NCI-H2196 (cell line): ENCODE data around the gene LCLAT1.
"Not testable (repeated sequence)": the region's sequence is repeated elsewhere in the genome, so short reads cannot be mapped to it uniquely, and the experiment has no call there.

ENCODE experiments used
- DNase-seq: peaks from one replicate; lab custom pipeline; 2025; ENCODE audit not compliant: unreplicated experiment; lab: John Stamatoyannopoulos, UW

Gene LCLAT1

DNA sequence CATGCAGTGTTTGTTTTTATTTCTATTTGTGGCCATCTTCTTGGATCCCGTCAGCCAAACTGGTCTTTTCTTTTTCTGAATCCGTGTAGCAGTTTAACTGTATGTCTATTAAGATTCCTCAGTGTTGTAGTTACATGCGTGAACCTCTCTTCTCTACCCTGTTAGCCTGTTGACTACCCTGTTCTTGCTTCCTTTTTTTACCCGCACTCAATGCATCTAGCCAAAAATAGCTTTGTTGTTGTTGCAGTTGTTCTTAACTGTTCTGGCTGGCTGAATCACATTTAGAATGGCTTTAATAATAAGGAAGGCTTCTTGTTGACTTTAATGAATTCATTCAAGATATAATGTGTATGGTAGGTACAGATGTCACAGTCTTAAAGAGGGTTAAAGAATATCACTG lies 137.1 kb downstream of the LCLAT1 start:
- DNase-seq: no peak

DNA sequence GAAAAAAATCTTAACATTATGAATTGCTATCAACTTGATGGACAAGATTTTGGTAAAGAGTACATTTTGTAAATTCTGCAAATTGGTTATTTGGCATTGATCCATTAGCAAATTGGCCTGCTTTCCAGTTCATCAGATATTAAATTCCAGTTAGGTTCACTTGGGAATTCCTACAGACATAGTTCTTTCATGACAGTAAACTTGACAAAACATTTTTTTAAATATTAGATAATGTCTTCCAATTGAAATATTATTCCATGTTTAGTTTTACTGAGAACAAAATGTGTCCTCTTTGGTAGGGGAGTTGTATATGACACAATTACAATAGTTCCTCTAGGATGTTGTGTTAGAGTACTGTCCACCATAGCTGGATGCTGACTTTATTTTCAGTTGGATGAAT lies 141.9 kb downstream of the LCLAT1 start:
- no peak for DNase-seq

DNA sequence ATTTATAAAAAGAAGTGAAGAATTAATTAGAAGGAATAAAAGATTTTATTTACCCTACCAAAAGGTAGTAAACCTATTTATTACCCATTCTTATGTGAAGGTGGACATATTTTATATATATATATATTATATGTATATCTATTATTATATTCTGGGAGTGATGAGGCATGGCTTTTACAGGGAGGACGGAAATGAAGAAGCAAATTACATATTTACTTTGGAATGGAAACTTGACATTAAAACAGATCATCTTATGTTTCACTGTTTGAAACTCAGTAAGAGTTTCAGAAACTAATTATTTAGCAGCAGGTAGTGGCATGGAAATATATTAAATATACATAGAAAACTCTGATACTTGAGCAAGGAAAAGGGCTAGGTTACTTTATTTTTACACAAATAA lies 143.4 kb downstream of the LCLAT1 start:
- no peak for DNase-seq

DNA sequence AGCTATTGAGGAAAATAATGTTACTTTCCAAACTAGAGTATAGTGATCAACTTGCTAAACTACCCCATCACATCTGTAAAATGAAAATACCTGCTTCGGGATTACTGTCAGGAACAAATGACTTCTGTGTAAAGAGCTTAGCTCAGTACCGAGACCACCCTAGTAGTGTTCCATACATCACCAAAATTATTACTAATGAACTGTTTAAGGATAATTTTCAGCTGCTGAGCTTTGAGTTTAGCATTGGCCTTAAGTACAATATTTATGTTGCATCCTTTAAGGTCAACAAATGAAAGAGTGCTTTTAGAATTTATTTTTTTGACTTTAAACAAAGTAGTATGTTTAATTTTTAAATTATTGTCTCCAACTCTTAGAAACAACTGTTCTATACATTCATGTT lies 144.1 kb downstream of the LCLAT1 start:
- no peak for DNase-seq

DNA sequence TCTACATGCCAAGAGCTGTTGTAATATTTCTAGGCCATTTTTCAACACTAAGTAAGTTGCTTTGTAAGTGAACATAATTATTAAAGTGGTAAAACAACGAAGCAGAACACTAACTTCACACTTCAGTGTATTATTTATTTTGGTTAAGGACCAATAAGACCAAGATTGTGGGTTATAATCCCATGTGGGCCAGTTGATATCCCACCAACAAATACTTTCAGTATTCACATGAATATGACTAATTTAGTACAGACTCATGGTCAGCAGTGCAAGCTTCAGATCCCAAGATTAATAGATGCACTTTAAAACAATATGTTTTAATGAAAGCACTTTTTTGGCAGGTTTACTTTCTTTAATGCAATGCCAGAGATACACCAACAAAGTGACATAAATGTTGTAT lies 154.3 kb downstream of the LCLAT1 start:
- DNase-seq: no peak

DNA sequence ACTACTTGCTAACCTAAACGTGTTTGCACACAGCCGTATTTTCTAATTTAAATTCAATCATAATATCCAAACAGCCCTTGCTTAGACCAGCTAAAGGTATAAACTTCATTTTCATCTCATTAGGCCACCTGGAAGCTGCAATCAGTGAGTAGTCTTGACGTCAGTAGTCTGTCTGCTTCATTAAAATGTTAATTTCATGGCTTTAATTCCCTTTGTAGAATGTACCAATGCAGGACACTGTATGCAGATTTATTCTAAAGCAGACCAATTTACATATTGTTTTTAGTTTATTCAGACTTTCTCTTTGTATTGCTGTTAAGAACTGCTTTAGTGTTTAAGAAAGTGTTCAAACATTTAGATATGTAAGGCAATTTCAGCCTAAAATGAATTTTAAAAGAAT lies 158.2 kb downstream of the LCLAT1 start:
- DNase-seq: no peak

DNA sequence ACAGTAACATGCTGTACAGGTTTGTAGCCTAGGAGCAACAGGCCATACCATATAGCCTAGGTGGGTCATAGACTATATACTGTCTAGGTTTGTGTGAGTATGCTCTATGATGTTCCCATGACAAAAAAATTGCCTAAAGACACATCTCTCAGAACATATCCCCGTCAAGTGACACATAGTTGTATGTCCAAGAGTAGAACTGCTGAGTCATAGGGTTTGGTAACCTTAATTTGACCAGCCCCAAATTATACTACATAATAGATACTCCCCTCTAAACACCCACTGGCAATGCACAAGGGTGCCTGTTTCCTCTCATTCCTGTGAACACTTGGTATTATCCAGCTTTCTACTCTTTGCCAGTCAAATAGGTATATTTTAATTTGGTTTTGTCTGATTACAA lies 161.6 kb downstream of the LCLAT1 start:
- DNase-seq: no peak

DNA sequence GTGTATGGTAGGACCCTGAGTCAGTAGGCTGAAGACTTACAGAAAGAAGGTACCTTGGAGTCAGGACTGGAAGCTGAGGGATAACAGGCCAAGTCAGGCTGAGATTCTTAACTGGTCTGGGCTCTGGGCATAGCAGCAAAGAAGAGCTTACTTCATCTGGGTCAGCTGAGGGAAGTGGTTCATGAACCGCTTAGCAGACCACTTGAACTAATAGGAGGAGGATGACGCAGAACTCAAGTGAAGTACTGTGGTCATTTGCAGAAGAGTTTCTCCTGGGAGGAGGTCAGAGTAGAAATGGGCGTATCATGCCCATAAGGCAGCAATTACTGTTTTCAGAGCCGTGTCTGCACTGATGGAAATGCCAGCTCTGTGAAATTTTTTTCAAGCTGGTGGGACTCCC lies 164.5 kb downstream of the LCLAT1 start:
- DNase-seq: no peak

DNA sequence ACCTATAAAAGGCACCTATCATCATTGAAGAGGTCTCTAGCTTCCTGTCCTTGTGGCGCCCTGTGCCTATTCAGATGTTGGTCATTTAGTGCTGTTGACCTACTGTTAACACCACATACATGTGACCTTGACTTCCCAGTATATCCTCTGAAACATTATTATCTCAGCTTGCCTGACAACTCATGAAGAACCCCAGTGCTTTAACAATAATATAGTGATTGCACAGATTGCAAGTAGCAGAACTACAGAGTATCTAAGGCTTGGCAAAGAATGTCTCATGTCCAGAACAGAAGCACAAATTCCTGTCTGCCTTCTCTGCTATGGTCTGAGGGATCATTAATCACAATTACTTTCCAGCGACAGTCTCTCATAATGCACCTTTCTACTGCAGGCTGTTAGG lies 165.3 kb downstream of the LCLAT1 start:
- DNase-seq: no peak

DNA sequence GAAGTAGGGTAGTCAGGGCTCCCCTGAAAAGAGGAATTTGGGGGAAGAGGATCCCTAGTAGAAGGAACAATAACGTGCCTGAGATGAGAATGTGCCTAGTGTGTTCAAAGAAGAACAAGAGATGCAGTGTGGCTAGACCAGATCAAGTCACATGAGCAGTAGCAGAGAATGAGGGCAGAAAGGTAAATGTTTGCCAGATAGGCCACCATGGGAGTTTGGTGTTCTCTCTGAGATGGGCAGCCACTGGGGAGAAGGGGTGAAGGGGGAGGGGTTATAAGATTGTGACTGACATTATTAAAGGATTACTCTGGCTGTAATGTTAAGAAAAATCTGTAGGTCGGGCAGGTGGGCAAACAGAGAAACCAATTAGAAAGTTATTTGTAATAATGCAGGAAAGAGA lies 166.0 kb downstream of the LCLAT1 start:
- no peak for DNase-seq

DNA sequence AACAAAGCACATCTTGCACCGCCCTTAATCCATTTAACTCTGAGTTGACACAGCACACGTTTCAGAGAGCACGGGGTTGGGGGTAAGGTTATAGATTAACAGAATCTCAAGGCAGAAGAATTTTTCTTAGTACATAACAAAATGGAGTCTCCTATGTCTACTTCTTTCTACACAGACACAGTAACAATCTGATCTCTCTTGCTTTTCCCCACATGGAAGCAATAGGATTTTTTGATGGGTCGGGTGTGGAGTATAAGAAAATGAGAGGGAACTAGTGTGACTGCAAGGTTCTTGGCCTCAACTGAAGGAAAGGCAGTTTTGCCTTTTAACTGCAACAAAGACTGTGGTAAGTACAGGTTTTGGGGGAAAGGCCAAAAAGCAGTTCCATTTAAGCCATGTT lies 167.2 kb downstream of the LCLAT1 start:
- DNase-seq: not testable (repeated sequence)

DNA sequence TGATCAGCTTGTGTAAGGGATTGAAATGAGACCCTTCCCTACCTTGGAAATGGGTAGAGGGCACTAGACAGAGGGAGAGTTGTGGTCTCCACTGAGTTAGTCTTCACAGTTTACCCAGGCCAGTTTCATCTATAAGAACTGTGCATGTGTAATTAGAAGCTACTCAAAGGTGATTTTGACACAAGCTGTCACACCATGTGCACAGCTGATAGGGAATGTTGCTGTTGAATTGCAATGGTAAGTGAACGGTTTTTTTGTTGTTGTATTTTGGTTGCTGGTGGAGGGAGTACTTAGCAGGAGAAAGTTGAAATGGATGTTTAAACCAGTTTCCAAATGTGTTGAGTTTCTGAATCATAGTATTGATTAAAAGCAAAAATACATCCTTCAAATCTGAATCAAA lies 168.9 kb downstream of the LCLAT1 start:
- no peak for DNase-seq

DNA sequence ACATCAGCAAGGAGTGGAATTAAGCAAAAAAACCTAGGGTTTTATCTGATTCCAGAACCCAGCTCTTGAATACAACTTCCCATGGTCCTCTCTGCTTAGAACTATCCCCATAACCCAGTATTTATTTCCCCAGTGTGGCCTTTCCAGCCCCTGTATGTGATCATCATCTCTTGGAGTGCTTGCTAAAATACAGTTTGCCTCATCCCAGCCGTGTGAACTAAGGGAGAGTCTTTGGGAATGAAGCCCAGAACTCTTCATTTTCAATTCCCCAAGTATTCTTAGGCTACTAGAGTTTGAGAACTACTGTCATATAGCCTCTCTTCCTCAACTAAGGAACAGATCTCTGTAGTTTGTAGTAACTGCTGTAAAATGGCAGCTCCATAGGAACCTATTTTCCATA lies 173.1 kb downstream of the LCLAT1 start:
- DNase-seq: no peak

DNA sequence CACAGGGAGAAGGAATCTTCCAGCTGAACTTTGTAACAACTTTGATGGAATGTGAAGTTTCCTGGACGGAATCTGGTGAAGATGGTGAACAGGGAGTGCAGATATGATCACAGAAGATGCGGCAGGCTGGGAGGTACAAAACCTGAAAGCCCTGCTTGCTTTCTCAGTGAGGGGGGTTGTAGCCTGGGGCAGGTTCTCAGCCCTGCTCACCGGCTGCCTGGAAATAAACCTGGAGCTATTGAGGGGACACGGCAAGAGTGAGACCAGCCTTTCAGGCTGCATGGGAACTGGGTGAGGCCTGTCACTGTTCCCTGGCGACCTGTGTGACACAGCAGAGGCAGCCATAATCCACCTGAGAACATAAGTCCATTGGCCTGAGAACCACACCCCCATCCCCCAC lies 174.8 kb downstream of the LCLAT1 start:
- no peak for DNase-seq

DNA sequence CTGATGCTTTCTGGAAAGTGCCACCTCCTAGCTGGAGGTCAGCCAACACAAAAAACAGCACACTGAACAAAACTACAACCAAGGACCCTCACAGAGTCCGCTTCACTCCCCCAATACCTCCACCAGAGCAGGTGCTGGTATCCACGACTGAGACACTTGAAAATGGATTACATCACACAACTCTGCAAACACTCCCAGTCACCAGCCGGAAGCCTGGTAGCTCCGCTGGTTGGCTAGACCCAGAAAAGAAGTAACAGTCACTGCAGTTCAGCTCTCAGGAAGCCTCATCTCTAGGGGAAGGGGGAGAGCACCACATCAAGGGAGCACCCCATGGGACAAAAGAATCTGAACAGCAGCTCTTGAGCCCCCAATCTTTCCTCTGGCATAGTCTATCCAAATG lies 175.4 kb downstream of the LCLAT1 start:
- peak; percentile 20 for DNase-seq

DNA sequence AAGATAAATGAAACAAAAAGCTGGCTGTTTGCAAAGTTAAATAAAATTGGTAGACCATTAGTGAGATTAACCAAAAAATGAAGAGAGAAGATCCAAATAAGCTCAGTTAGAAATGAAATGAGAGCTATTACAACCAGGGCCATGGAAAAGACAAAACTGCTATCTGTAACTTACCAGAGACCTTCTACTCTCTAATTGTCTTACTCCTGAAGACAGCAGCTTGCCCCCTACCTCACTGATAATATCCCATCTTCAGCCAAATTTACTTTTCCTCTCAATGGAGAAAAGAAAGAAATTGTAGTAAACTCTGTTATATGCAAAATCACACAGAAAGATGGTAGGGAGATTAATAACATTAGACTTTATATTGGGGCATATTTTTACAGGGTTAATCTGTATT lies 178.2 kb downstream of the LCLAT1 start:
- DNase-seq: no peak

DNA sequence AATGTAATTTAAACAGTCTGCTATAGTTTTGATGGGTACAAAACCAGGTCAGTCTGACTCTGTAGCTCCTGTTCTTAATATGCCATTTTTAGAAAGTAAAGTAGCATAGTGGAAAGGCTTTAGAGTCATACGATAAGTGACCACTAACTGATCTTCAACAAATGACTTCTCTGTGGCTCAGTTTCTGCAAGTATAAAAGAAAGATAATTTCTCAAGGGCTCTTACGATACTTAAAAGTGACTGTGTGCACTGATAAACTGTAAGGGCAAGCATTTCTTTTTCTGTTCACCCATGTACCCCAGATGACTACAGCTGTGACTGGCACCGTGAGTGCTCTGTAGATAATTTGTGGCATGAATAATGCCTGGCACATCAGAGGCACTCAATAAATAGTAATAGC lies 178.7 kb downstream of the LCLAT1 start:
- DNase-seq: no peak

DNA sequence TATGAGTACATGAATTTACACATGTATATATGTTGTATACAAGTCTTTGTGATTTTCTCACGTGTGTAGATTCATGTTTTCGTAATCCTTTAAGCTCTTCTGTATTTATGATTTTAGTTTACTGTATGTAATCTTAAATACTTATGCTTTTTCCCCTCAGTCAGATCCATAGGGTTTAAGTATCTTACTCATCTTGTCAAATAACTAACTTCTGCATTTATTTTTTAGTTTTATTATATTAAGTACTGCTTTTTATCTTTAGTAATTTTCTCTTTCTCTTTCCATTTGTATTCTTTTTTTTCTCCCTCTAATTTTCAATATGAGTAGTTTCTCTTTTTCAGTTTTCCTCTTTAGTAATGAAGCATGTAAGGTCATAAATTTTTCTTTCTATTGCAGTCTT lies 179.4 kb downstream of the LCLAT1 start:
- no peak for DNase-seq

DNA sequence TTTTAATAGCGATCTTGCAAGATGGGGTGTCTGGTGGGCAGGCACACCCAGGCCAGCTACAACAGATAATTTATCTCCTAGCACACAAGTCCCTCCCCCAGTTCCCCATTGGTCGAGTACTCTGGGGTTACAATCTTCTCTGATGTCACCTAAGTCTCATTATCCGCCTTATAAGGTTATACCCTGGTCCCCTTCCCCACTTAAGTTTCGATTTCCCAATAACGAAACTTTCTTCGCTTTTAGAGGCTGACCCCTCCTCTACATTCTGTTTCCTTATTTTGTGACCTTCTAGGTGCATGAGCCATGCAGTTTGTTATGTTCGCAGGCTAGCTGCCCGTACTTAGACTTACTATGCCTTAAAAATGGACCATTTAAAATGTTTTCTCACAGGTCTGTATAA lies 180.1 kb downstream of the LCLAT1 start:
- DNase-seq: no peak

DNA sequence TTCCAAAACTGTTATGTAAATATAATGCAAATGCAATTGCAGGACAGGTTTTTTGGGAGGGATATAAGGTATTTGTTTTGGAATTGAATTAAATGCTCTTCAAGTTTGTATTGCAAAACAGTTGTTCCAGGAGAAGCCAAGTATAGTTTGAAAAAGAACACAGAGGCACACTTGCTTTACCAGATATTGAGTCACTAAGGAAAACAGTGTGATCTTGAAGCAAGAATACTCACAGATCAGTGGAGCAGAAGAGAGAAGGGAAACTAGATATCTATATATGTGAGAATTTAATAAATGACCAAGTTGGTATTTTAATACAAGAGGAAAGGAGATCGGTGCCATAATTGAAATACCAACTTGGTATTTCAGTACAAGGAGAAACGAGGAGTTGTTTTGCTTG lies 181.3 kb downstream of the LCLAT1 start:
- no peak for DNase-seq

DNA sequence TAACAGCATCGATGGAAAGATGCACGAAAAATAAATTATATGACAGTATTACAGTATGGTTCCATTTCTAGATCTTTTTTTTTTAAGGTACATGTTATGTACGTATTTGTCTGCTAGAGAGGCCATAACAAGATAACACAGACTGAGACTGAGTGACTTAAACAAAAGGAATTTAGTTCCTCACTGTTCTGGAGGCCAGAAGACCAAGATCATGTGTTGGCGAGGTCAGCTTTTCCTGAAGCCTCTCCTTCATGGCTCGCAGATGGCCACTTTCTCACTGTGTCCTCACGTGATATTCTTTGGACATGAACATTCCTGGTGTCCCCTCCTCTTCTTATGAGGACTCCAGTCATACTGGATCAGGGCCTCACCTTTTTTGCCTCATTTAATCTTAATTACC lies 182.8 kb downstream of the LCLAT1 start:
- DNase-seq: no peak

DNA sequence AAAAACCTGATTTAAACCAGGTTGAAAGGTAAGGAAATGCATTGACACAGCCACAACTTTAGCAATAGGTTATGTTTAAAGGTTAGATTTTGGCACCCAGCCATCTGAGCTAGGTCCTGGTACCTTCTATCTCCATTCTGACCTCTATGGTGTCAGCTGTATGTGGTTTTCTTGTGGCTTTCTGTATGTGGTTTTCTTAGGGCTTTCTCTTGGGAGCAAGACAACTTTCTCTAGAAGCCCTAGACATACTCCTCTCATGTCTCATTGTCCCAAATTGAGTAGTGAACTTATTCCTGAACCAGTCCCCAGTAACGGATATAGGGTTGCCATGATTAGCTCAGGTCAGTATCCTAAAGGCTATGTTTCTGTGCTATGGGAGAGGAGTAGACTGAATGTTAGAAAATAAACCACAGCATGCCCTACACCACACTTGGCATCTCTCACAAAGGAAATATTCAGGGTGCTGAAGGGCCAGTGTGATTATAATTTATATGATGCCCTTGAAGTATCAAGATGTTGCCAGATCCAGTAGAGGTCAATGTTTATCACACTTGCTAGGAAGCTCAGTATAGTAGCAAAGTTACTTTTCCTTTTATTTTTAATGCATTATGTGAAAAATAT lies 184.1 kb downstream of the LCLAT1 start:
- DNase-seq: no peak

DNA sequence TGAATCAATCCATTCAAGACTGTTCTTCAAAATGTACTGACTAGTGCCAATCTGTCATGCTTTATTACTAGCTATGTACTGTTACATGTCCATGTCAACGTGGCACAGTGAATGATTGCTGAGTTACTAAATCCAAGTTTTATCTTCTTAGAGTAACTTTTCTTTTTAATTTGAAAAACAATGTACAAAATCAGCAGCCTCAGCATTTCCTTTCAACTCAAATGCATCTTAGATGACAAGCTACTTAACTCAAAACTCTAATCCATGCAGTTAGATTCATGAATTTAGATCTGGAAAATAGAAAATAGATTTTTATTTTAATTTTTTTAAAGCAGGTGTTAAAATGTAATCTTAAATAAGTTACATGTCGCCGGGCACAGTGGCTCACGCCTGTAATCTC lies 186.0 kb downstream of the LCLAT1 start:
- DNase-seq: no peak

DNA sequence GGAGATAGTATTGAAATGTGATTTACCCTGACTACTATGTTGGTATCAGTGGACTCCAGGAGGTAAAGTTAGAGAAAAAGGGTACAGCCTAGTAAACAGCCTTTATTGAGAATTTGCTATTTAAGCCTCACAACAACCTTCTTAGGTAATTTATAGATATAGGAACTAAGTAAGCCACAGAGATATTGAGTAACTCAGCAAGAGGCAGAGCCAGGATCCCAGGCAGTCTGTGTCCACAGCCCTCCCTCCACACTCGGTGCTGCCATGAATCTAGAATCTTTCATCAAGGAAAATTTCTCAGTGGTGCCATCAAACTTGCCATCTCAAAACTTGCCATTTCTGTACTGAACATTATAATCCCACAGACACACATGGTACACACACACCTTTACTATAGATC lies 189.3 kb downstream of the LCLAT1 start:
- DNase-seq: no peak
